Inflammatory macrophage treated with lipopolysaccharide for 4 hours (primary cell): ENCODE measurements around the gene RHOBTB1.
"Not testable (repeated sequence)": the region's sequence is repeated elsewhere in the genome, so short reads cannot be mapped to it uniquely, and the experiment has no call there.

Experiments used
- DNase-seq: peaks from one replicate; pipeline ENCODE4 v3.0.0-alpha.2; 2020

RHOBTB1 gene

GRCh38 chr10:60856405-60856804 is 87.6 kb downstream of the RHOBTB1 start:
- no peak for DNase-seq

GRCh38 chr10:60853637-60854036 is 90.3 kb downstream of the RHOBTB1 start:
- DNase-seq = no peak

- DNase-seq = no peak
These were observed 90.9 kb downstream of the RHOBTB1 start for GRCh38 chr10:60853107-60853506.

GRCh38 chr10:60849740-60850139 is 94.2 kb downstream of the RHOBTB1 start:
- no peak for DNase-seq

GRCh38 chr10:60849217-60849616 is 94.8 kb downstream of the RHOBTB1 start:
- no peak for DNase-seq

- DNase-seq = no peak
These were observed 95.3 kb downstream of the RHOBTB1 start for GRCh38 chr10:60848680-60849079.

- no peak for DNase-seq
These were observed 95.9 kb downstream of the RHOBTB1 start for GRCh38 chr10:60848126-60848525.

GRCh38 chr10:60846173-60846572 is 97.8 kb downstream of the RHOBTB1 start:
- DNase-seq = no peak

GRCh38 chr10:60845038-60845437 is 98.9 kb downstream of the RHOBTB1 start:
- no peak for DNase-seq

GRCh38 chr10:60842694-60843093 is 101.3 kb downstream of the RHOBTB1 start:
- no peak for DNase-seq

GRCh38 chr10:60841227-60841626 is 102.8 kb downstream of the RHOBTB1 start:
- not testable (repeated sequence) for DNase-seq

- no peak for DNase-seq
These were observed 108.9 kb downstream of the RHOBTB1 start for GRCh38 chr10:60835049-60835448.

GRCh38 chr10:60834401-60834800 is 109.6 kb downstream of the RHOBTB1 start:
- DNase-seq = no peak

- DNase-seq = not testable (repeated sequence)
These were observed 111.8 kb downstream of the RHOBTB1 start for GRCh38 chr10:60832136-60832535.

- peak; percentile 27 for DNase-seq
These were observed 115.5 kb downstream of the RHOBTB1 start for GRCh38 chr10:60828489-60828852.

- peak; percentile 53 for DNase-seq
These were observed 116.0 kb downstream of the RHOBTB1 start for GRCh38 chr10:60827791-60828488.

GRCh38 chr10:60825520-60825919 is 118.5 kb downstream of the RHOBTB1 start:
- DNase-seq = no peak

GRCh38 chr10:60823324-60823723 is 120.7 kb downstream of the RHOBTB1 start:
- DNase-seq = no peak

GRCh38 chr10:60822809-60823208 is 121.2 kb downstream of the RHOBTB1 start:
- DNase-seq = no peak

GRCh38 chr10:60821656-60822055 is 122.3 kb downstream of the RHOBTB1 start:
- DNase-seq = no peak

- no peak for DNase-seq
These were observed 123.8 kb downstream of the RHOBTB1 start for GRCh38 chr10:60820093-60820754.
